K562 (cell line): ENCODE results near the gene C6orf89. TPM values are rescaled to one million over a fixed set of nuclear protein-coding genes. Genes with fewer than 3 reads are reported as not detected.

Experiments used
- ATAC-seq: fragments of 200-7000 bp; cut with Tn5 transposase; 3 replicates; pipeline ENCODE4 v1.9.1; 2020; ENCODE audit warnings: moderate library complexity
- BruUV-seq: library from RNA; stranded (reverse); fragments of 400-500 nt; replicated peaks from 2 replicates; lab custom pipeline; 2021; lab: Mats Ljungman, UMichigan
- CTCF ChIA-PET: fragments of 300-600 bp; formaldehyde crosslinking; extraction: SDS; loops from one replicate; lab custom pipeline; 2021; ENCODE audit warnings: low intra/inter-chr PET ratio; lab: Yijun Ruan, JAX
- POLR2A ChIA-PET: fragments of 300-600, 350-650 bp; sonication (Branson Sonifier 250); formaldehyde crosslinking; extraction: SDS; loops from one replicate; lab custom pipeline; 2021; ENCODE audit warnings: antibody characterized with exemption, inconsistent platforms; lab: Yijun Ruan, JAX
- DNase-seq, 4 experiments: peaks; one replicate each; pipeline versions ENCODE4 v3.0.0 to v3.0.0-alpha.2; 2011 to 2018; ENCODE audit warnings: low spot score in 3 of 4, mixed read lengths in 3 of 4; ENCODE audit errors: extremely low read depth in 1 of 4
- FAIRE-seq: peaks from 2 replicates; lab custom pipeline; 2011; peaks lifted over from hg19 to GRCh38; lab: Jason Lieb, UNC
- H2AFZ ChIP-seq: 2 replicates; pipeline ENCODE4 v1.6.0; 2011; ENCODE audit warnings: low read depth, low read length, control low read depth, inconsistent platforms
- H3K27ac ChIP-seq: fragments of 200-600 bp; 3 replicates; pipeline ENCODE4 v1.8.0; 2011; ENCODE audit warnings: low read depth, mild to moderate bottlenecking, control low read depth, inconsistent platforms, low read length, moderate library complexity, mixed read lengths; ENCODE audit errors: extremely low read depth
- H3K27me3 ChIP-seq, 2 experiments: fragments of 300-600 bp in 1 of 2; 2 replicates in 1 of 2; 3 replicates in 1 of 2; pipeline versions ENCODE4 v1.6.0 to v1.8.0; 2011; ENCODE audit warnings: inconsistent platforms in 2 of 2, low read length in 2 of 2, mild to moderate bottlenecking in 1 of 2, mixed read lengths in 1 of 2, moderate library complexity in 1 of 2; ENCODE audit not compliant: control insufficient read depth in 2 of 2, insufficient read depth in 2 of 2
- H3K36me3 ChIP-seq: fragments of 300-600 bp; 3 replicates; pipeline ENCODE4 v1.8.0; 2011; ENCODE audit warnings: mild to moderate bottlenecking, low read length, inconsistent platforms; ENCODE audit not compliant: control insufficient read depth, insufficient read depth
- H3K4me1 ChIP-seq, 2 experiments: fragments of 200-600 bp in 1 of 2; replicated peaks in 1 of 2; 2 replicates in 1 of 2; 3 replicates in 1 of 2; pipeline versions ENCODE4 v1.5.1 to v1.8.0; 2011; ENCODE audit warnings: inconsistent platforms in 2 of 2, low read length in 2 of 2, mild to moderate bottlenecking in 1 of 2, mixed read lengths in 1 of 2, moderate library complexity in 1 of 2; ENCODE audit not compliant: control insufficient read depth in 2 of 2, insufficient read depth in 2 of 2
- H3K4me2 ChIP-seq: 2 replicates; pipeline ENCODE4 v1.6.1; 2011; ENCODE audit warnings: low read length, control low read depth, inconsistent platforms, mixed read lengths; ENCODE audit not compliant: insufficient read depth
- H3K4me3 ChIP-seq: fragments of 200-600 bp; sonication (generic), shearing (Covaris generic); 2 replicates; pipeline ENCODE4 v1.5.1; 2016; ENCODE audit warnings: control low read depth, inconsistent platforms
- H3K79me2 ChIP-seq: fragments of 200-600 bp; 3 replicates; pipeline ENCODE4 v1.8.0; 2011; ENCODE audit warnings: low read length, inconsistent platforms; ENCODE audit not compliant: control insufficient read depth, insufficient read depth
- H3K9ac ChIP-seq, 2 experiments: 2 replicates each; pipeline versions ENCODE4 v1.6.0 to v1.6.1; 2011; ENCODE audit warnings: low read depth in 2 of 2, low read length in 2 of 2, control low read depth in 1 of 2, inconsistent platforms in 1 of 2, mild to moderate bottlenecking in 1 of 2, mixed read lengths in 1 of 2; ENCODE audit not compliant: insufficient read depth in 1 of 2
- H3K9me1 ChIP-seq: one replicate; pipeline ENCODE4 v1.6.0; 2011; ENCODE audit warnings: inconsistent platforms, mild to moderate bottlenecking, low read length, moderate library complexity; ENCODE audit not compliant: control insufficient read depth, insufficient read depth
- H3K9me3 ChIP-seq: replicated peaks from 2 replicates; pipeline ENCODE4 v1.5.1; 2011; ENCODE audit warnings: low read depth, low read length, inconsistent platforms; ENCODE audit not compliant: control insufficient read depth, insufficient read depth
- H4K20me1 ChIP-seq: replicated peaks from 2 replicates; pipeline ENCODE4 v1.6.1; 2011; ENCODE audit warnings: low read length, inconsistent platforms, mixed read lengths; ENCODE audit not compliant: control insufficient read depth, insufficient read depth
- CHAMP1 ChIP-seq: fragments of 450-650 bp; IDR thresholded peaks from 2 replicates; pipeline ENCODE4 v1.6.1; 2016; ENCODE audit warnings: mild to moderate bottlenecking
- KLF10 ChIP-seq: fragments of 250-450 bp; sonication (Bioruptor Pico); IDR thresholded peaks from 2 replicates; pipeline ENCODE4 v1.6.1; 2021; ENCODE audit warnings: matching md5 sums
- MTA1 ChIP-seq: fragments of 450-650 bp; IDR thresholded peaks from 2 replicates; pipeline ENCODE4 v1.6.1; 2017; ENCODE audit warnings: borderline replicate concordance
- RBM15 ChIP-seq: fragments of 200-400 bp; formaldehyde crosslinking; IDR thresholded peaks from 2 replicates; pipeline ENCODE4 v1.6.1; 2018; ENCODE audit warnings: mild to moderate bottlenecking, low read length, moderate library complexity; ENCODE audit not compliant: insufficient read depth
- SRSF3 ChIP-seq: fragments of 200-400 bp; formaldehyde crosslinking; IDR thresholded peaks from 2 replicates; pipeline ENCODE4 v1.6.1; 2016; ENCODE audit warnings: mild to moderate bottlenecking, low read length, moderate library complexity; ENCODE audit not compliant: insufficient read depth
- ZBTB11 ChIP-seq, 3 experiments: fragments of 200-800 bp in 1 of 3; fragments of 250-450 bp in 1 of 3; fragments of 450-650 bp in 1 of 3; sonication (Bioruptor Pico) in 1 of 3; sonication (Bioruptor generic) in 1 of 3; formaldehyde crosslinking in 1 of 3; IDR thresholded peaks; 2 replicates each; pipeline versions ENCODE4 v1.6.1 to v1.8.0; 2016 to 2022; ENCODE audit warnings: mild to moderate bottlenecking in 2 of 3, missing genetic modification characterization in 2 of 3, missing compliant biosample characterization in 1 of 3, moderate library complexity in 1 of 3
- ZBTB5 ChIP-seq: fragments of 450-650 bp; IDR thresholded peaks from 2 replicates; pipeline ENCODE4 v1.6.1; 2017; ENCODE audit warnings: antibody characterized with exemption
- ZNF124 ChIP-seq: sonication (generic); formaldehyde crosslinking; IDR thresholded peaks from 2 replicates; pipeline ENCODE4 v1.8.1; 2022; ENCODE audit warnings: missing genetic modification reagents
- ZNF23 ChIP-seq: fragments of 250-450 bp; sonication (Bioruptor Pico); IDR thresholded peaks from 2 replicates; pipeline ENCODE4 v1.4.0; 2020; ENCODE audit warnings: mild to moderate bottlenecking
- ZNF24 ChIP-seq: fragments of 450-650 bp; IDR thresholded peaks from 2 replicates; pipeline ENCODE4 v1.6.1; 2016
- ZSCAN29 ChIP-seq: fragments of 450-650 bp; IDR thresholded peaks from 2 replicates; pipeline ENCODE4 v1.6.1; 2017
- WGBS: fragments of 100-300 bp; shearing (Covaris generic); methylation state at CpG from one replicate; pipeline ENCODE4 v1.1.6; 2016; ENCODE audit warnings: low coverage, mixed read lengths; ENCODE audit not compliant: insufficient coverage; ENCODE audit errors: missing lambda C conversion rate; 5-methylcytosine and 5-hydroxymethylcytosine counted together
- in situ Hi-C: fragments of 300-500 bp; cut with MboI; formaldehyde crosslinking; loops from 4 replicates; pipeline ENCODE4 v1.15.0; 2018; ENCODE audit warnings: inconsistent platforms, mixed read lengths
- intact Hi-C: fragments of 100-400 bp; cut with micrococcal nuclease; formaldehyde crosslinking; loops from 2 replicates; pipeline ENCODE4 v1.14.2; 2022
- polyA plus RNA-seq, 8 experiments: library from polyadenylated mRNA; depleted of rRNA in 4 of 8; stranded (reverse) in 5 of 8; unstranded in 3 of 8; fragments of >200 nt; fragmentation: Nextera tagmentation in 2 of 8; fragmentation: Illumina TruSeq in 1 of 8; extraction: Ambion mirVana in 2 of 8; extraction: Trizol in 1 of 8; gene quantifications; 2 replicates each; pipeline versions ENCODE4 v1.2.1 to v1.2.3, GENCODE V29; 2011 to 2014; ENCODE audit warnings: inconsistent platforms in 1 of 8, missing spikeins in 1 of 8
- total RNA-seq, 7 experiments: library from RNA; depleted of rRNA in 6 of 7; stranded (reverse); fragments of >200 nt in 6 of 7; fragmentation: Illumina TruSeq in 2 of 7; extraction: Trizol in 2 of 7; gene quantifications; 2 replicates each; pipeline versions ENCODE4 v1.2.1 to v1.2.3, GENCODE V29; 2011 to 2021; ENCODE audit warnings: low replicate concordance in 1 of 7
- TF ChIP-seq, protein P1 (sequence below): fragments of 250-450 bp; sonication (Bioruptor Pico); IDR thresholded peaks from 2 replicates; pipeline ENCODE4 v1.4.0; 2020
- TF ChIP-seq, protein P2 (sequence below): fragments of 250-450 bp; sonication (Bioruptor Pico); IDR thresholded peaks from 2 replicates; pipeline ENCODE4 v1.9.0; 2021; ENCODE audit warnings: mild to moderate bottlenecking

C6orf89 gene
- total and polyA plus RNA-seq, 9 of the 15 experiments (the other 6 are each of a cell fraction or from before 2014, with no cell fraction given), result 35.2 to 111 (median 58.5) TPM

GRCh38 chr6:36946526-36946925 lies 60.8 kb downstream of the C6orf89 start:
- H3K36me3 ChIP-seq, result no peaks in the 10 kb centered on the region
- H3K9ac ChIP-seq, result no peak overlapping the region
- in situ Hi-C loops (no loop called here), intact Hi-C loops (no loop called here)
- no TSS peak for BruUV-seq
- peaks cover 2% of the 10 kb centered on the region; the same call in 1 of the 2 replicates for H4K20me1 ChIP-seq
- ATAC-seq (no peak), DNase-seq (peak in 1 of 4 experiments; percentile 4), FAIRE-seq (no peak)
- peaks cover 24 to 59% of the 10 kb centered on the region in 2 experiments for H3K27me3 ChIP-seq
- no peaks in the 10 kb centered on the region for H3K79me2 ChIP-seq
- no peaks in the 10 kb centered on the region for H3K9me3 ChIP-seq
- no peak overlapping the region for H3K4me3 ChIP-seq
- CTCF ChIA-PET, result no interaction called here
- 4% methylated on average over 4 of the region's 4 CpGs for WGBS
- H3K4me2 ChIP-seq, result no peak overlapping the region
- H3K9me1 ChIP-seq, result no peaks in the 10 kb centered on the region
- POLR2A ChIA-PET, result interaction anchor here (0.6 to 0.9 kb wide), 2 partner anchors 59 to 139 kb away, joined by 3 read pairs; no protein-coding TSS in a partner anchor
- no peak overlapping the region for H3K27ac ChIP-seq
- no peaks in the 10 kb centered on the region for H3K4me1 ChIP-seq
- no peak overlapping the region for H2AFZ ChIP-seq
- TF ChIP-seq RBM15 (no peak), ZBTB11 (CRISPR knock-in tag; IDR thresholded peaks at IDR 0.05) (no peak), ZNF124 (CRISPR knock-in tag) (no peak), ZBTB5 (no peak), SRSF3 (no peak), ZSCAN29 (no peak), KLF10 (CRISPR knock-in tag) (no peak), CHAMP1 (no peak), ZNF23 (CRISPR knock-in tag) (no peak), ZNF24 (no peak), MTA1 (no peak)
- TF ChIP-seq, protein P1, sequence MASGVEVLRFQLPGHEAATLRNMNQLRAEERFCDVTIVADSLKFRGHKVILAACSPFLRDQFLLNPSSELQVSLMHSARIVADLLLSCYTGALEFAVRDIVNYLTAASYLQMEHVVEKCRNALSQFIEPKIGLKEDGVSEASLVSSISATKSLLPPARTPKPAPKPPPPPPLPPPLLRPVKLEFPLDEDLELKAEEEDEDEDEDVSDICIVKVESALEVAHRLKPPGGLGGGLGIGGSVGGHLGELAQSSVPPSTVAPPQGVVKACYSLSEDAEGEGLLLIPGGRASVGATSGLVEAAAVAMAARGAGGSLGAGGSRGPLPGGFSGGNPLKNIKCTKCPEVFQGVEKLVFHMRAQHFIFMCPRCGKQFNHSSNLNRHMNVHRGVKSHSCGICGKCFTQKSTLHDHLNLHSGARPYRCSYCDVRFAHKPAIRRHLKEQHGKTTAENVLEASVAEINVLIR (CRISPR knock-in tag), result no peak
- TF ChIP-seq, protein P2, sequence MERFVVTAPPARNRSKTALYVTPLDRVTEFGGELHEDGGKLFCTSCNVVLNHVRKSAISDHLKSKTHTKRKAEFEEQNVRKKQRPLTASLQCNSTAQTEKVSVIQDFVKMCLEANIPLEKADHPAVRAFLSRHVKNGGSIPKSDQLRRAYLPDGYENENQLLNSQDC, result no peak
